ENCODE data around the gene DGKI. TPM values are rescaled to one million over a fixed set of nuclear protein-coding genes. Genes with fewer than 3 reads are reported as not detected.

DGKI gene
- total and polyA plus RNA-seq, 9 of the 15 experiments (the other 6 are each of a cell fraction or from before 2014, with no cell fraction given): 0.11 to 0.54 (median 0.15) TPM; not detected in 5

- TF ChIP-seq GABPA (tag; conservative IDR thresholded peaks at IDR 0.05; ENCODE audit: low read depth) (no peak), GTF2B (IDR thresholded peaks at IDR 0.05; ENCODE audit: extremely low read depth, insufficient read length) (no peak), PPARD (CRISPR knock-in tag; IDR thresholded peaks at IDR 0.05) (no peak), ZNF324 (CRISPR knock-in tag; IDR thresholded peaks at IDR 0.05) (no peak), NRF1 (conservative IDR thresholded peaks at IDR 0.05 in 1 of 2, IDR thresholded peaks at IDR 0.05 in 1 of 2) (no peak), HDGF (IDR thresholded peaks at IDR 0.05) (no peak), BRD4 (IDR thresholded peaks at IDR 0.05) (no peak), NCOA2 (IDR thresholded peaks at IDR 0.05; ENCODE audit: partially characterized antibody in 2 of 2) (no peak), GTF2E2 (tag; IDR thresholded peaks at IDR 0.05) (no peak), KLF6 (CRISPR knock-in tag; IDR thresholded peaks at IDR 0.05; ENCODE audit: borderline replicate concordance) (no peak), ZNF311 (CRISPR knock-in tag; IDR thresholded peaks at IDR 0.05) (no peak), NFXL1 (CRISPR knock-in tag; IDR thresholded peaks at IDR 0.05) (no peak), BRF1 (IDR thresholded peaks at IDR 0.05; ENCODE audit: borderline replicate concordance, extremely low read depth, insufficient read length) (no peak), THRA (IDR thresholded peaks at IDR 0.05) (no peak), WHSC1 (IDR thresholded peaks at IDR 0.05; ENCODE audit: low read length) (no peak), PTRF (tag; IDR thresholded peaks at IDR 0.05) (no peak)
- TF ChIP-seq, protein P1, sequence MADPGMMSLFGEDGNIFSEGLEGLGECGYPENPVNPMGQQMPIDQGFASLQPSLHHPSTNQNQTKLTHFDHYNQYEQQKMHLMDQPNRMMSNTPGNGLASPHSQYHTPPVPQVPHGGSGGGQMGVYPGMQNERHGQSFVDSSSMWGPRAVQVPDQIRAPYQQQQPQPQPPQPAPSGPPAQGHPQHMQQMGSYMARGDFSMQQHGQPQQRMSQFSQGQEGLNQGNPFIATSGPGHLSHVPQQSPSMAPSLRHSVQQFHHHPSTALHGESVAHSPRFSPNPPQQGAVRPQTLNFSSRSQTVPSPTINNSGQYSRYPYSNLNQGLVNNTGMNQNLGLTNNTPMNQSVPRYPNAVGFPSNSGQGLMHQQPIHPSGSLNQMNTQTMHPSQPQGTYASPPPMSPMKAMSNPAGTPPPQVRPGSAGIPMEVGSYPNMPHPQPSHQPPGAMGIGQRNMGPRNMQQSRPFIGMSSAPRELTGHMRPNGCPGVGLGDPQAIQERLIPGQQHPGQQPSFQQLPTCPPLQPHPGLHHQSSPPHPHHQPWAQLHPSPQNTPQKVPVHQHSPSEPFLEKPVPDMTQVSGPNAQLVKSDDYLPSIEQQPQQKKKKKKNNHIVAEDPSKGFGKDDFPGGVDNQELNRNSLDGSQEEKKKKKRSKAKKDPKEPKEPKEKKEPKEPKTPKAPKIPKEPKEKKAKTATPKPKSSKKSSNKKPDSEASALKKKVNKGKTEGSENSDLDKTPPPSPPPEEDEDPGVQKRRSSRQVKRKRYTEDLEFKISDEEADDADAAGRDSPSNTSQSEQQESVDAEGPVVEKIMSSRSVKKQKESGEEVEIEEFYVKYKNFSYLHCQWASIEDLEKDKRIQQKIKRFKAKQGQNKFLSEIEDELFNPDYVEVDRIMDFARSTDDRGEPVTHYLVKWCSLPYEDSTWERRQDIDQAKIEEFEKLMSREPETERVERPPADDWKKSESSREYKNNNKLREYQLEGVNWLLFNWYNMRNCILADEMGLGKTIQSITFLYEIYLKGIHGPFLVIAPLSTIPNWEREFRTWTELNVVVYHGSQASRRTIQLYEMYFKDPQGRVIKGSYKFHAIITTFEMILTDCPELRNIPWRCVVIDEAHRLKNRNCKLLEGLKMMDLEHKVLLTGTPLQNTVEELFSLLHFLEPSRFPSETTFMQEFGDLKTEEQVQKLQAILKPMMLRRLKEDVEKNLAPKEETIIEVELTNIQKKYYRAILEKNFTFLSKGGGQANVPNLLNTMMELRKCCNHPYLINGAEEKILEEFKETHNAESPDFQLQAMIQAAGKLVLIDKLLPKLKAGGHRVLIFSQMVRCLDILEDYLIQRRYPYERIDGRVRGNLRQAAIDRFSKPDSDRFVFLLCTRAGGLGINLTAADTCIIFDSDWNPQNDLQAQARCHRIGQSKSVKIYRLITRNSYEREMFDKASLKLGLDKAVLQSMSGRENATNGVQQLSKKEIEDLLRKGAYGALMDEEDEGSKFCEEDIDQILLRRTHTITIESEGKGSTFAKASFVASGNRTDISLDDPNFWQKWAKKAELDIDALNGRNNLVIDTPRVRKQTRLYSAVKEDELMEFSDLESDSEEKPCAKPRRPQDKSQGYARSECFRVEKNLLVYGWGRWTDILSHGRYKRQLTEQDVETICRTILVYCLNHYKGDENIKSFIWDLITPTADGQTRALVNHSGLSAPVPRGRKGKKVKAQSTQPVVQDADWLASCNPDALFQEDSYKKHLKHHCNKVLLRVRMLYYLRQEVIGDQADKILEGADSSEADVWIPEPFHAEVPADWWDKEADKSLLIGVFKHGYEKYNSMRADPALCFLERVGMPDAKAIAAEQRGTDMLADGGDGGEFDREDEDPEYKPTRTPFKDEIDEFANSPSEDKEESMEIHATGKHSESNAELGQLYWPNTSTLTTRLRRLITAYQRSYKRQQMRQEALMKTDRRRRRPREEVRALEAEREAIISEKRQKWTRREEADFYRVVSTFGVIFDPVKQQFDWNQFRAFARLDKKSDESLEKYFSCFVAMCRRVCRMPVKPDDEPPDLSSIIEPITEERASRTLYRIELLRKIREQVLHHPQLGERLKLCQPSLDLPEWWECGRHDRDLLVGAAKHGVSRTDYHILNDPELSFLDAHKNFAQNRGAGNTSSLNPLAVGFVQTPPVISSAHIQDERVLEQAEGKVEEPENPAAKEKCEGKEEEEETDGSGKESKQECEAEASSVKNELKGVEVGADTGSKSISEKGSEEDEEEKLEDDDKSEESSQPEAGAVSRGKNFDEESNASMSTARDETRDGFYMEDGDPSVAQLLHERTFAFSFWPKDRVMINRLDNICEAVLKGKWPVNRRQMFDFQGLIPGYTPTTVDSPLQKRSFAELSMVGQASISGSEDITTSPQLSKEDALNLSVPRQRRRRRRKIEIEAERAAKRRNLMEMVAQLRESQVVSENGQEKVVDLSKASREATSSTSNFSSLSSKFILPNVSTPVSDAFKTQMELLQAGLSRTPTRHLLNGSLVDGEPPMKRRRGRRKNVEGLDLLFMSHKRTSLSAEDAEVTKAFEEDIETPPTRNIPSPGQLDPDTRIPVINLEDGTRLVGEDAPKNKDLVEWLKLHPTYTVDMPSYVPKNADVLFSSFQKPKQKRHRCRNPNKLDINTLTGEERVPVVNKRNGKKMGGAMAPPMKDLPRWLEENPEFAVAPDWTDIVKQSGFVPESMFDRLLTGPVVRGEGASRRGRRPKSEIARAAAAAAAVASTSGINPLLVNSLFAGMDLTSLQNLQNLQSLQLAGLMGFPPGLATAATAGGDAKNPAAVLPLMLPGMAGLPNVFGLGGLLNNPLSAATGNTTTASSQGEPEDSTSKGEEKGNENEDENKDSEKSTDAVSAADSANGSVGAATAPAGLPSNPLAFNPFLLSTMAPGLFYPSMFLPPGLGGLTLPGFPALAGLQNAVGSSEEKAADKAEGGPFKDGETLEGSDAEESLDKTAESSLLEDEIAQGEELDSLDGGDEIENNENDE (IDR thresholded peaks at IDR 0.05; ENCODE audit: low read depth, low read length): no peak
Measured at GRCh38 chr7:137890449-137890921, 43.7 kb upstream of the DGKI start (continued).
